ENCODE data around the gene RAB31. TPM values are rescaled to one million over a fixed set of nuclear protein-coding genes. Genes with fewer than 3 reads are reported as not detected.
"Not testable (repeated sequence)": the region's sequence is repeated elsewhere in the genome, so short reads cannot be mapped to it uniquely, and the experiment has no call there.

The RAB31 gene
- total RNA-seq, 2 donors from 2014 or later, result 4.7 to 16.0 TPM

GRCh38 chr18:9852266-9853081, 144.4 kb downstream of the RAB31 start:
- no peaks in the 10 kb centered on the region for H3K4me1 ChIP-seq
- no peak overlapping the region for H3K27ac ChIP-seq
- H3K9me3 ChIP-seq, result no peaks in the 10 kb centered on the region
- no peaks in the 10 kb centered on the region for H3K36me3 ChIP-seq
- no peak for DNase-seq
- H3K27me3 ChIP-seq, result no peaks in the 10 kb centered on the region
- no peak for TF ChIP-seq CTCF (IDR thresholded peaks at IDR 0.05)
- H3K9ac ChIP-seq (ENCODE audit: low read depth in 2 of 2, low read length in 2 of 2), result no peak overlapping the region
- intact Hi-C loops (cut with DNase I), result no loop called here
- H3K4me3 ChIP-seq, result no peak overlapping the region

- no peaks in the 10 kb centered on the region for H3K4me1 ChIP-seq
- TF ChIP-seq CTCF (IDR thresholded peaks at IDR 0.05), result no peak
Observed at GRCh38 chr18:9854801-9855676, 146.9 kb downstream of the RAB31 start.

GRCh38 chr18:9855681-9856080, 147.6 kb downstream of the RAB31 start:
- H3K9ac ChIP-seq (ENCODE audit: low read depth in 2 of 2, low read length in 2 of 2), result no peak overlapping the region
- H3K9me3 ChIP-seq, result no peaks in the 10 kb centered on the region
- intact Hi-C loops (cut with DNase I), result no loop called here
- no peak for DNase-seq
- peak overlapping the region; percentile 9 for H3K27ac ChIP-seq
- no peaks in the 10 kb centered on the region for H3K4me1 ChIP-seq
- H3K36me3 ChIP-seq, result no peaks in the 10 kb centered on the region
- no peak for TF ChIP-seq CTCF (IDR thresholded peaks at IDR 0.05)
- H3K4me3 ChIP-seq, result no peak overlapping the region
- H3K27me3 ChIP-seq, result no peaks in the 10 kb centered on the region

More at GRCh38 chr18:9854801-9855676, 146.9 kb downstream of the RAB31 start:
- H3K4me3 ChIP-seq, result no peak overlapping the region
- no peaks in the 10 kb centered on the region for H3K27me3 ChIP-seq
- no peak for DNase-seq
- intact Hi-C loops (cut with DNase I), result no loop called here
- H3K9ac ChIP-seq (ENCODE audit: low read depth in 2 of 2, low read length in 2 of 2), result no peak overlapping the region
- no peaks in the 10 kb centered on the region for H3K36me3 ChIP-seq
- peak overlapping the region; percentile 9 for H3K27ac ChIP-seq
- no peaks in the 10 kb centered on the region for H3K9me3 ChIP-seq

GRCh38 chr18:9856092-9856491, 148.0 kb downstream of the RAB31 start:
- no peak for TF ChIP-seq CTCF (IDR thresholded peaks at IDR 0.05)
- Histone ChIP-seq H3K9ac (ENCODE audit: low read depth in 2 of 2, low read length in 2 of 2) (no peak overlapping the region), H3K4me3 (no peak overlapping the region), H3K4me1 (no peaks in the 10 kb centered on the region), H3K27me3 (no peaks in the 10 kb centered on the region), H3K36me3 (no peaks in the 10 kb centered on the region), H3K9me3 (no peaks in the 10 kb centered on the region), H3K27ac (peak overlapping the region; percentile 9)
- intact Hi-C loops (cut with DNase I), result no loop called here
- no peak for DNase-seq

GRCh38 chr18:9857479-9857998, 149.4 kb downstream of the RAB31 start:
- H3K36me3 ChIP-seq; intact Hi-C loops (cut with DNase I); H3K27ac ChIP-seq; H3K9ac ChIP-seq (ENCODE audit: low read depth in 2 of 2, low read length in 2 of 2); DNase-seq; H3K9me3 ChIP-seq; H3K4me1 ChIP-seq; H3K27me3 ChIP-seq; H3K4me3 ChIP-seq: not testable (repeated sequence)

All from colonic mucosa (tissue), 4 donors.